Measurements from ENCODE around the gene GLRX. TPM values are rescaled to one million over a fixed set of nuclear protein-coding genes. Genes with fewer than 3 reads are reported as not detected.

Gene GLRX
- total RNA-seq, 2 donors from 2014 or later: 18.9 to 26.3 TPM

DNA sequence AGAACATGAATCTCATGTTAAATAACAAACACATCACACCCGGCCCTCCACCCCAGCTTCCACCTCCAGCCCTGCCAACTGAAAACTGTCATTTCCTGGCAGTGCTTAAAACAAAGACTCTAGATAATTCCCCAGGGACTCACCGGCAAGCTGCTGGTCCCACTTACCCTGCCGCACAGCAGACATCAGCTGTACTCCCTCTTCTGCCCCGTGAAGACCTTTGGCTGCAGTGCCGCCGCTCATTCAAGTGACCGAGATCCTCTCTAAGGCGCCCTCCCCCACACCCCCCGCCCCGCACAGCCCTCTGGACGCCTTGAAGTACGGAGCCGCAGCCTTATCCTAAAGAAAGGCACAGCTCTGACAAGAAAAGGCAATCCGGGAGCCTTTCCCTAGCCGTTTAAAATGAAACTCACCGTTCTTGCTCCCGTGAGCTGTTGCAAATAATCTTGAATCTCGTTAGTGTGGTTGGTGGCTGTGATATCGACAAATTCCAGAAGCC, 434 bp downstream of the GLRX start:
- WGBS, 2 experiments (ENCODE audit: insufficient coverage in 1 of 2, insufficient read length in 1 of 2): 0 to 1% methylated on average over 4 to 19 of the region's 19 CpGs
- Mint-ChIP-seq H3K27ac (peak overlapping the region; percentile 91), H3K36me3 (ENCODE audit: low read depth) (no peaks in the 10 kb centered on the region), H3K27me3 (ENCODE audit: insufficient read depth) (no peaks in the 10 kb centered on the region), H3K4me3 (peak overlapping the region; percentile 82), H3K4me1 (peaks cover 49% of the 10 kb centered on the region), H3K9me3 (no peaks in the 10 kb centered on the region)
- Histone ChIP-seq H3K27ac (ENCODE audit: low read depth, low read length) (peak overlapping the region; percentile 31), H3K27me3 (ENCODE audit: control insufficient read depth, insufficient read depth, low read length, poor library complexity, severe bottlenecking) (no peaks in the 10 kb centered on the region), H3K9me3 (ENCODE audit: control insufficient read depth, low read length) (no peaks in the 10 kb centered on the region), H3K9ac (ENCODE audit: extremely low read depth, low read length, poor library complexity, severe bottlenecking) (peak overlapping the region; percentile 66), H3K36me3 (ENCODE audit: control insufficient read depth, insufficient read depth, low read length) (peaks cover 9% of the 10 kb centered on the region), H3K4me1 (ENCODE audit: control insufficient read depth, insufficient read depth, low read length) (peaks cover 18% of the 10 kb centered on the region), H3K4me3 (ENCODE audit: low read length) (peak overlapping the region; percentile 91)
- TF ChIP-seq CTCF (conservative IDR thresholded peaks at IDR 0.05): no peak
- peak; percentile 83 for DNase-seq

DNA sequence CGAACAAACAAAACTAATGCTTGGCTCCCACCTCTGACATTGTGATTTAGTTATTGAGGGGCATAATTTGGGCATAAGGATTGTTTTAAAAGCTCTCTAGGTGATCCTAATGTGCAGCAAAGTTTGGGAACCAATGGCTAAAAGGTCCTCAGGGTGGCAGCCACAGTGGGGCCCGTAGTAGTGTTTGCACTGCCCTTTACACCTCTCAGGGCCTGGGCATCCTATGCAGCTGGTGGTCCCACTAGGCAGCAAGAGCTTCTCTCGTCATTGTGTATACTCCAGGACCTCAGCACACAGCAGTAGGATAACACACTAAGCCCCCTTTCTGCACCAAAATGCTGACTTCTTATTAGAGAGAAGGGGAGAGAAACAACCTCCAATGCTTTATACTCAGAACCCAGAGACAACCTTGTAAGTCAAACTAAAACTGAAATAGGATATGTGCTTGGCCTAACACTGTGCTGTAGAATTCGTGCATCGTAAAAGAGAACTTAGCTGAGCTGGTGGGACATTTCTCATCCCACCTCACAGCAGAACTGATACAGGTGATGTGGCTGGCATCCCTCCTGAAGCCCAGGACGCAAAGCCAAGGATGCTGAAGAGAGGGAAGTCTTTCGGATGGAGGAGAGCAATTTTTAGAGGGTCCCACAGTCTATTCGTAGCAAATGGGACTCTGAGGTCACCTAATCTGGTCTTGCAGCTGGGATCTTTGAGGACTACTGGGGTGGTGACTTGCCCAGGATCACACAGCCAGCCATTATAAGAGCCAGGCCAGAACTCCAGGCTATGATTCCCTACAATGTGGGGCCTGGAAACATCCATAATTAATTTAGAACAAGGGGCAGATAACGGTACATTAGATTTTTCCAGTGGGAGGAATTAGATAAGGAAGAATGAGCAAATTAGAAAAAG, 1.2 kb downstream of the GLRX start:
- H3K4me1 ChIP-seq (ENCODE audit: control insufficient read depth, insufficient read depth, low read length): peaks cover 18% of the 10 kb centered on the region
- peak overlapping the region; percentile 66 for H3K9ac ChIP-seq (ENCODE audit: extremely low read depth, low read length, poor library complexity, severe bottlenecking)
- H3K27me3 ChIP-seq (ENCODE audit: control insufficient read depth, insufficient read depth, low read length, poor library complexity, severe bottlenecking): no peaks in the 10 kb centered on the region
- Mint-ChIP-seq H3K9me3 (no peaks in the 10 kb centered on the region), H3K4me3 (peak overlapping the region; percentile 82), H3K27me3 (ENCODE audit: insufficient read depth) (no peaks in the 10 kb centered on the region), H3K4me1 (peaks cover 49% of the 10 kb centered on the region), H3K27ac (peak overlapping the region; percentile 91), H3K36me3 (ENCODE audit: low read depth) (peaks cover 2% of the 10 kb centered on the region)
- 71 to 85% methylated on average over 6 to 9 of the region's 9 CpGs for WGBS, 2 experiments (ENCODE audit: insufficient coverage in 1 of 2, insufficient read length in 1 of 2)
- H3K4me3 ChIP-seq (ENCODE audit: low read length): peak overlapping the region; percentile 91
- H3K9me3 ChIP-seq (ENCODE audit: control insufficient read depth, low read length): no peaks in the 10 kb centered on the region
- no peak for DNase-seq
- no peak overlapping the region for H3K27ac ChIP-seq (ENCODE audit: low read depth, low read length)
- TF ChIP-seq CTCF (conservative IDR thresholded peaks at IDR 0.05): no peak
- H3K36me3 ChIP-seq (ENCODE audit: control insufficient read depth, insufficient read depth, low read length): peaks cover 16% of the 10 kb centered on the region

DNA sequence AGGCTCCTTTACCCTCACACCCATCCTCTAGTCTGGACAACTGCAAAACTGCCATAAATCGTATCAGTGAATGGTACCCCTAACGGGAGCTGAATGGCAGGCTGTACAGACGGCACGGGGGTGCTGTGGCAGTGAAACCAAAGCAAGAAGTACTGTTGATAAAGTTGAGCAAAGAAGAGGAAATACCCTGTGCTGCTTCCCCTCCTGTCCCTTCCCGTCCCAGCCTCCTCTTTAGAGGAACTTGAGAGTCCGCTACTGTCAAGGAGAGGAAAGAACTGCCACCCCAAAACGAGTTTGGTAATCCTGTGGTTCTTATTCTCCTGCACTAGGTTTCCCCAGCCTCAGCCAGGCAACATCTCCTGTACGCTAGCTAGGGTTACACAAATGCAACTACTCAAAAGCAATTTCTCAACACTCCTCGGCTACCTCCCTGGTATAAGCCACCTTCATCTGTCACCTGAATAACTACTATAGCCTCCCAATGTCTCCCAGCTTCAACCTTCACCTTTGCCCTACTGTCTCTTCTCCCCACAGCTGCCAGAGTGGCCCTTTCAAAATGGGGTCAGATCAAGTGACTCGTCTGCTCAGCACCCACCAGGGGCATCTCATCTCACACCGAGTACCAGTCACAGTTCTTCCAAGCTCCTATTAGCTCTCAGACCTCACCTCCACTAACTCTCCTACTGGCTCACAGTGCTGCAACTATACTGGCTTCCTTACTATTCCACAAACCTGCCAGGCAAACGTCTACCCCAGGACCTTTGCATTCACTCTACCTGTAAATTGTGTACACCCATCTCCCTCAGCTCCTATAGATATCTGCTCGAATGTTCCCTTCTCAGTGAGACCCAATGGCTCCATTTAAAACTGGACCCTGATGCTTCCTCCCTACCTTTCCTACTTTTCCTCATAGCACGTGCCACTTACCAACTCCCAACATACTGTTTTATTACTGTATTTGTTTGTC, 4.1 kb downstream of the GLRX start:
- Mint-ChIP-seq H3K4me3 (no peak overlapping the region), H3K27me3 (ENCODE audit: insufficient read depth) (no peaks in the 10 kb centered on the region), H3K36me3 (ENCODE audit: low read depth) (peaks cover 13% of the 10 kb centered on the region), H3K4me1 (peaks cover 30% of the 10 kb centered on the region), H3K9me3 (no peaks in the 10 kb centered on the region), H3K27ac (no peak overlapping the region)
- TF ChIP-seq CTCF (conservative IDR thresholded peaks at IDR 0.05): no peak
- no peak overlapping the region for H3K27ac ChIP-seq (ENCODE audit: low read depth, low read length)
- 86 to 87% methylated on average over 13 to 14 of the region's 14 CpGs for WGBS, 2 experiments (ENCODE audit: insufficient coverage in 1 of 2, insufficient read length in 1 of 2)
- H3K9ac ChIP-seq (ENCODE audit: extremely low read depth, low read length, poor library complexity, severe bottlenecking): no peak overlapping the region
- peaks cover 11% of the 10 kb centered on the region for H3K4me1 ChIP-seq (ENCODE audit: control insufficient read depth, insufficient read depth, low read length)
- peak overlapping the region; percentile 29 for H3K4me3 ChIP-seq (ENCODE audit: low read length)
- peaks cover 45% of the 10 kb centered on the region for H3K36me3 ChIP-seq (ENCODE audit: control insufficient read depth, insufficient read depth, low read length)
- no peaks in the 10 kb centered on the region for H3K27me3 ChIP-seq (ENCODE audit: control insufficient read depth, insufficient read depth, low read length, poor library complexity, severe bottlenecking)
- no peak for DNase-seq
- no peaks in the 10 kb centered on the region for H3K9me3 ChIP-seq (ENCODE audit: control insufficient read depth, low read length)
